Esophagus mucosa (tissue), 1 donor: ENCODE results near the gene CTSC. TPM values are rescaled to one million over a fixed set of nuclear protein-coding genes. Genes with fewer than 3 reads are reported as not detected.

Source experiments
- ATAC-seq: fragments of 200-7000 bp; cut with Tn5 transposase; one replicate; pipeline ENCODE4 v1.9.1; 2020
- total RNA-seq: library from RNA; stranded (reverse); gene quantifications from one replicate; pipeline ENCODE4 v1.2.4, GENCODE V29; 2023
- donor health status: DM: yes; HTN: yes; CAD: no.

CTSC gene
- 86.4 TPM for total RNA-seq

DNA sequence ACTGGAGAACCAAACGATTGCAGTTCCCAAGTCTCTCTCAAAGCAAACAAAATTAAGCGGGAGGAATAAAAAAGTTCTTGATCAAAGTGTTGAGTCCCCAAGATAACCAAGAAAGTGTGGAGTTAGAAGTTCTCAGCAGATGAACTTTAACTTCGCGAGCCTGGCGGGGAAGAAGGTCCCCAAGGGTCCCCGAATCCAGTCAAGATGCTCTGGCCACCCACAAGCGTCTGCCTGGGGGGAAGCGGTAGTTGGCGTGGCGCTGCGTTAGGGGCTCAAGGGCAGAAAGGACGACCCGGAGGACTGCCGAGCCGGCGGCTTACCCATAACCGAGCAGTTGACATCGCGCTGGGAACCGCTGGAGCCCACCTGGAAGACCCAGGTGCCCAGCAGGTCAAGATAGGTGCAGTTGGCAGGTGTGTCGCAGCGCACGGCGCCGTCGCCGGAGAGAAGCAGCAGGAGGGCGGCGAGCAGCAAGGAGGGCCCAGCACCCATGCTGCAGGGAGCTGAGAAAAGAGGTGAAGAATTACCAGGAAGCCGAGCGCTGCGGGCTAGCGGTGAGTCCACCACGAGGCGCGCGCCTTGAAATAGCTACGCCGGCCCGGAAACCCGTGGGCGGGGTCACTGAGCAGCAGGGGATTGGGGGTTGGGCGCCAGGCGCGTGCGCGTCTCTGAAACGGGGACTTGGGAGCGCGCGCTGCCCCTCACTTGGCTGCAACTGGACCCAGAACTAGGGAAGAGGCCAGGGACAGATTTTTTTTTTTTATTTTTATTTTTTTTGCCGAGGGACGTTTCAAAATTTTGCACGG, at the start of gene CTSC:
Gene CTSC (minus strand): TSS at position 556 of the 806 bp plus-strand sequence. CDS start 64 bp downstream, at position 492.
- ATAC-seq = peak; percentile 97

GRCh38 chr11:88384669-88385005, 47.1 kb upstream of the CTSC start:
- ATAC-seq = no peak

- ATAC-seq = no peak
Measured at GRCh38 chr11:88384004-88384668, 46.6 kb upstream of the CTSC start.

DNA sequence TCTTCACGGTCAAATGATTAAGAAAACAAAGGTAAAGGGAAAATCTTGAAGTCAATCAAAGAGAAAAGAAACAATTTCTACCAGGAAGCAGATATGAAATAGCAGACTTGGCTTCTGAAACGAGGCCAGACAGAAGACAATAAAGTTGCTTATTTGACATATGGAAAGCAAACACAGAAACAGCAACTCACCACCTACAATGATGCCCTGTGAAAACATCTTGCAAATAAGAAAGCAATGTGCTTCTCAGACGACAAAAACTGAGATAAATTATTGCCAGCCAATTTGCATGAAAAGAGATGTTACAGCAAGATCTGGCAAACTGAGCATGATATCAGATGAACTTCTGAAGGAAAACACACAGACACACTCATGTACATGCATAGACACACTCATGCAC, 45.9 kb upstream of the CTSC start:
- ATAC-seq = no peak

- no peak for ATAC-seq
Measured at GRCh38 chr11:88379130-88379529, 41.6 kb upstream of the CTSC start.

DNA sequence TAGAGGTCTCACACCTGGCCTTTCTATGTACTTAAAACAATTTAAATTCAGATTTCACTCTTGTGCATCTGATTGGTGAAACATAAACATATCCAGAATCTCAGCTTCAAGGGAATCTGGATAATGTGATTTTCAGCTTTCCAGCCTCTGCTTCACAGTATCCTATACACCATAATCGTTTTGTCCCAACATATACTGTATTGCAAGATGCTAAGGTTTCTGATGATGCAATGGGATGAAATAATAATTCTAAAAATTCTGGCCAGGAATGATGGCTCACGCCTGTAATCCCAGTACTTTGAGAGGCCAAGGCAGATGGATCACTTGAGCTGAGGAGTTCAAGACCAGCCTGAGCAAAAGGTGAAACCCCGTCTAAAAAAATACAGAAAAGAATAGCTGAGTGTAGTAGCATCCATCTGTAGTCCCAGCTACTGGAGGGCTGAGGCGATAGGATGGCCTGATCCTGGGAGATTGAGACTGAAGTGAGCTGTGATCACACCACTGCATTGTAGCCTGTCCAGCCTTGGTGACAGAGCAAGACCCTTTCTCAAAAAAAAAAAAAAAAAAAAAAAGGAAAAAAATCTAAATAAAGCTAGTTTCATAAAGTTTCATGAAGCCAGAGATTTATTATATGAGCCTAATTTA, 41.0 kb upstream of the CTSC start:
- no peak for ATAC-seq

DNA sequence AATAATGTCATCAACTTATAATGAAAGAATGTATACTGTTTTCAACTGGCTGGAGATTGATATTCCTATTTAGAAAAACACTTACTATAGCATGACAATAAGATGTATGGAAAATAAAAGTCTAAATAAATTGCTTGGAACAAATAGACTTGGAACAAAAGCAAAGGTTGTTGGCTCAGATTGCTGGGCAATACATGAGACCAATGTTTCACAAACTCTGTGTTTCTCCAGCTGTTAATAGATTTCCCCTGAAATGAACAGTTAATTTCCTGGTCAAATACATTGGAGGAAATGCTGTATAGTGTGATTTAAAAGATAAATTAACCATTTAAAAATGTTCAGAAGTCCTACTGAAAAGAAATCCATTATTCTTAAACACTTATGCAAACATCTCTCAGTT, 40.1 kb upstream of the CTSC start:
- no peak for ATAC-seq

GRCh38 chr11:88377144-88377543, 39.6 kb upstream of the CTSC start:
- ATAC-seq = no peak

DNA sequence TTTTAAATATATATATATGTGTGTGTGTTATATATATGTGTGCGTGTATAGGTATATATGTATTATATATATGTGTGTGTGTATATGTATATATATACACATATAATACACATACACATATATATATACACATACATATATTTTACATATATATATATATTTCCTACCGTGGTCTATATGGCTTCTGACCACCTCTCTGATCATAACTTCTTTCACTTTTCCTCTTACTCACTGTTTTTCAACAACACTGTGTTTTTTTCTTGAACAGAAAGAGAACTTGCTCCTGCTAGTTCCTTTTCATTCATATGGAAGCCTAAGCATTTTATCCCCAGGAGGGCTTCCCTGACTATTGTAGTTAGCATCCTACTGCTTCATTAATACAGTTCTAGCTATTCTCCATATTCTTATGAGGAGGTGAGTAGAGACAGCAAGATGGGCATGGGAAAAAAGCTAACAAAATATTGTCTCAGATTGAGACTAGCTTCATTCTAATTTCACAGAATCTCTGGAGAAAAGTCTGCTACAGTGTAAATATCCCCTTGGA, 38.5 kb upstream of the CTSC start:
- ATAC-seq = no peak

DNA sequence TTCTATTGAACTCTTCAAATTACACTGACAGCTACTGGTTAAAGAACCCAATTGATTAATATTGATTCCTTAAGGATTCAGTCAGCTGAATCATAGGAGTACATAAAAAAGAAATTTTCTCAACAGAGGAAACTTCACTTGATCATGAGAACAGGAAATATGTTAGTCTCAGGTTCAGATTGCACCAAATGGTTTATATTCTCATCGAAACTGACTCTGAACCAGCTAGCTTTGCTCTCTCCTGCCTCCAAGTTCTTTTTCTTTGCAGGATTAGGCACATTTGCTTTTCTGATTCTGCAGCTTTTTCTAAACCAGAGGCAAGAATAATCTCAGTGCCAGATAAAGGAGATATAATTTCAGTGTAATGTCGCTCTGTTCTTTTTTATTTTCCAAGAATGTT, 33.2 kb upstream of the CTSC start:
- ATAC-seq = no peak

GRCh38 chr11:88367310-88367709, 29.8 kb upstream of the CTSC start:
- ATAC-seq = no peak

- ATAC-seq = peak; percentile 78
Measured at GRCh38 chr11:88363648-88364065, 26.1 kb upstream of the CTSC start.

DNA sequence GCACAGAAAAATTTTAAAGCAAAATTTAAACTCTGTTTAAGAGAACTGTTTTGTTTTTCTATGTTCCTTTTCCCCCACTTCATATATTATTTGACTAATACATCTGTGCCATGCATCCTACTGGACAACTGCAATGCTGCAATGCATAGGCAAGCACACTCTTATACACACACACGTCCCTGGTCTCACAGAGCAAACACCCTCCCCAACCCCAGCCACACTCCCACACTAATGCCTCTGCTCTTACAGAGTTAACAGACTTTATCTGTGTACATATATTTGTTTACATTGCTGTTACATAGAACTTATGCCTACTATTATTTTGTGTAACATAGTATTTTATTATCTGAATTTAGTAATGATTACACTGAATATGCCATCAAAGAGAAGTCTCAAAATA, 25.5 kb upstream of the CTSC start:
- ATAC-seq = no peak

- no peak for ATAC-seq
Measured at GRCh38 chr11:88360141-88360540, 22.6 kb upstream of the CTSC start.

DNA sequence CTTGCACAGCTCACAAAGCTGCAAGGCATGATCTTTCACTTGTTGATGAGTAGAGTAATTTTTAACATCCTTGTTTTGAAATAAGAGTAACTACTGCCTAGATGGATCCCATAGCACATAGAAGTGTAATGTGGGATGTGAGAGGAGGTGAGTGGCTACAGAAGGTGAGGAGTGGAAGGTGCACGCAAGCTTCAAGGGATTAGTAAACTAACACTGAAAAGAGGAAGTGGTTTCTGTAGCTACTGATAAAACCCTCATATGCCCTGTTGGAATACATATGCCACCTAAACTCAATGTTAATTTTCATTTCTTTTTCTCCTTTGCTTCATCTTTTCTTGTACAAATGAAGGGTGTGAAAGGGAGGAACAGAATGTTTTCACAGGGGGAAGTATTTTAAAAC, 22.0 kb upstream of the CTSC start:
- no peak for ATAC-seq

DNA sequence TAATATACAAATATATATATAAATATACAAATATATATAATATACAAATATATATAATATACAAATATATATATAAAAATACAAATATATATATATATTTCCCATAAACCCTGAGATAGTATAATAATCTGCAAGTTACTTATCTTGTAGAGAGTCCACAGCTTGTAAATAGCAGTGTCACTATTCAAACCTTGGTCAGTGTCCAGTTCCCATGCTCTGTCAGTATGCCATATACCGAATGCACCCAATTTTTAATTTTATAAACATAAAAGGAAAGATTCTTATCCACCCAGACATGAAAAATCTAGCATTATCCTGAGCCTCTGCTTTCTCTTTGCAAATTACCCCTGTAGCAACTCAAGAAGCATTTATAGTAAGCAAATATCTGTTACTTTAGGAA, 21.6 kb upstream of the CTSC start:
- ATAC-seq = no peak

DNA sequence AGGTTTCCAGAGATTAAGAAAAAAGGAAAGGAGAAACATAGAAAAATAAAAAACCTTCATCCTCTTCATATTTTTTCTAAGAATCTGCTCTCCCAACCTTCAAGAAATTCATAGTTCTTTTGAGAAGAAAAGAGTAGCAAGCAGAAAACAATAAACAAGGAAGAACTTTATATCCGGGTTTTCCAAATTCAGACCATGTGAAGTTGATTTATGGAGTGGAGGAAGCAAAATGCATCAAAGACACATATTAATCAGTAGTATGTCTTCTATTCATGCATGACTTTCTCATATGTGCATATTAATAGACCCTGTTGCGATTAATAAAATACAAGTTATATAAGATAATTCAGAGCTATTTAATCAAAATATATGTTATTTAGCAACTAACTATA, 20.5 kb upstream of the CTSC start:
- no peak for ATAC-seq

- no peak for ATAC-seq
Measured at GRCh38 chr11:88357323-88358039, 19.9 kb upstream of the CTSC start.

DNA sequence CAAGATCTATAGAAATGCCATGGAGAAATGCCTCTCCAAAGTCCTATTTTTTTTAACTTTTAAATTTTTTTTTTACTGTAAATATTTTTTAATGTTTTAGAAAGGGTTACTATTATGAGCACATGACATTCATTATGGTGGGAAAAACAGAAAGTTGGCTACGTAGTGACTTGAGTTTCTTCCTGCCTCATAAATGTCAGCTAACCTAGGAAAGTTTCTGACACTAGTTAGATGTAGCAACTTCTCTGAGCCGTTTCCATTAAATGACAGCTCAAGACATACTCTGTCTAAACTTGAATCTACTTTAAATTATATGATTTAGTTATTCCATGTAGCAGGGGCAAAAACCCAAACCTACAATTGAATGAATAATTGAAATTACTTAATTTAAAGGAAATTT, 18.4 kb upstream of the CTSC start:
- no peak for ATAC-seq

GRCh38 chr11:88354912-88355311, 17.4 kb upstream of the CTSC start:
- ATAC-seq = no peak

GRCh38 chr11:88353835-88354496, 16.4 kb upstream of the CTSC start:
- no peak for ATAC-seq

DNA sequence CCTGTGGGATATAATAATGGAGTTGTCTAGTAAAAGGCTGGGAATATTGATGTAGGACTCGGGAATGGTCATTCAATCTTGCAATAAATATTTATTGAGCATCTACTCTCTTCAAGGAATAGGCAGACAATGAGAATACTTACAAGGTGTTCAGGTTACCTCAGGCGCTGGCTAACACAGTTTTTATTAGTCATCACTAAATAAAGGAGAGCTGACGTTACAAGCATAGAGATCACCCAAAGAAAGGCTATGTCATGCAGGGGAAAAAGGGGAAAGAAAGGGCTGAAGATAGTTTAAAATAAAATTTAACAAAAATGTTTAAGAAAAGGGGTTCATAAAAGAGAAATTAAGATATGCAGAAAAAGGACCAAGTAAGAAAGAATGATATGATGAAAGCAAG, 15.8 kb upstream of the CTSC start:
- no peak for ATAC-seq
